ENCODE results near the gene SEPTIN5. TPM values are rescaled to one million over a fixed set of nuclear protein-coding genes. Genes with fewer than 3 reads are reported as not detected.

The SEPTIN5 gene
- polyA plus RNA-seq, 1 of the 3 experiments (the other 2 are of a cell fraction): 14.0 TPM

DNA sequence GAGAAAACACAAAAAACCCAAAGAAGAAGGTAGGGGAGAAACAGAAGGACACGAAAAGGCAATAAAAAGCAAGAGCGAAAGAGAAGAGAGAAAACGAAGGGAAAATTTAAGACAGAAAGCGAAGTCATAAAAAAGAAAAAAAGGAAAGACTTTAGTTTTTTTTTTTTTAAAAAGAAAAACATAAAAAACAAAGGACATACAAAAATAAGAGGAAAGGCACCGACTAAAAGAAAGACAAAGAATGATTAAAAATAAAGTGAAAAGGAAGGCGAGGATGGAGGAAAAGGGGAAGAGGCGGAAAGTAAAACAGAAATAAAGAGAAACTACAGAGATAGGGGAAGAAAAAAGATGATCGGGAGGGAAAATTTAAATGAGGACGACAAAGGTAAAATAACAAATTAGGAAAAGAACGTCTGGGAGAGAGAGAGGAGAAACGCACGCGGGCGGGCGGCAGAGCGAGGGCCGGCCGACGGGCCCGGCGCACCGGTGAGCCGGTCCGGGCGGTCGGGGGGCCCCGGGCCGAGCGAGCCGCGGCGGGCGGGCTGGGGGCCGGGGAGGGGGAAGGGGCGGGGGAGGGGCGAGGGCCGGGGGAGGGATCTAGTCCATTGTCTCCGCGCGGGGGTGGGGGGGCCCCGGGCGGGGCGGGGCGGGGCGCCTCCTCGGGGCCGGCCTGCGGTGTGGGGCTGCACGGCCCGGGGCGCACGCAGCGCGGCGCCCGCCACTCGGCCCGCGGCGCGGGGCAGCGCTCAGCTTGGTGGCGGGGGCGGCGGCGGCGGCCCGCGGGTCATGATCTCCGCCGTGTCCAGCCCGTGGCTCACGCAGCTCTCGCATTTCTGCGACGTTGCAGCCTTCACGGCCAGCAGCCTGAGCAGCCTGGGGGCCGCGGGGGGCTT lies 46.0 kb downstream of the SEPTIN5 start, which contains the start of gene TBX1:
TSS of gene TBX1 (plus strand) at position 721 of the 893 bp plus-strand sequence. CDS start at position 787, 66 bp downstream.
- Histone ChIP-seq H3K4me1 (ENCODE audit: control insufficient read depth in 1 of 2, insufficient read depth in 2 of 2, low read depth in 1 of 2, low read length in 1 of 2) (peaks cover 0 to 6% of the 10 kb centered on the region in 2 experiments; a peak in 2 of 4 replicates), H4K20me1 (ENCODE audit: insufficient read depth) (no peaks in the 10 kb centered on the region), H3K36me3 (replicated peaks in 1 of 2; ENCODE audit: control insufficient read depth in 1 of 2, insufficient read depth in 2 of 2, low read length in 1 of 2) (no peaks in the 10 kb centered on the region), H2AFZ (ENCODE audit: low read depth) (no peak within 1 kb of the TSS; the same call in 1 of the 2 replicates), H3K27ac (ENCODE audit: low read depth in 2 of 2, low read length in 1 of 2) (no peak within 1 kb of the TSS), H3K9ac (no peak within 1 kb of the TSS), H3F3A (replicated peaks; ENCODE audit: insufficient read depth) (no peaks in the 10 kb centered on the region), H3K4me3 (ENCODE audit: low read depth in 2 of 2, low read length in 1 of 2) (peak within 1 kb of the TSS in 1 of 2 experiments; percentile 25; a peak in 1 of 4 replicates), H3K79me2 (ENCODE audit: insufficient read depth) (no peaks in the 10 kb centered on the region), H3K4me2 (peak within 1 kb of the TSS; percentile 19; the same call in 1 of the 2 replicates), H3K27me3 (ENCODE audit: insufficient read depth) (peaks cover 38% of the 10 kb centered on the region), H3K9me2 (no peaks in the 10 kb centered on the region), H3K9me3 (no peaks in the 10 kb centered on the region)
- ChIA-PET POLR2A (no interaction called here), CTCF (interaction anchor here (0.7 to 1.5 kb wide), 4 partner anchors 12 to 150 kb away, joined by 3 to 6 read pairs (median 4); no protein-coding TSS in a partner anchor)
- WGBS (ENCODE audit: low lambda C conversion rate): 23% methylated on average over 25 of the region's 79 CpGs
- peak; percentile 74 for DNase-seq
- TF ChIP-seq, protein P1, sequence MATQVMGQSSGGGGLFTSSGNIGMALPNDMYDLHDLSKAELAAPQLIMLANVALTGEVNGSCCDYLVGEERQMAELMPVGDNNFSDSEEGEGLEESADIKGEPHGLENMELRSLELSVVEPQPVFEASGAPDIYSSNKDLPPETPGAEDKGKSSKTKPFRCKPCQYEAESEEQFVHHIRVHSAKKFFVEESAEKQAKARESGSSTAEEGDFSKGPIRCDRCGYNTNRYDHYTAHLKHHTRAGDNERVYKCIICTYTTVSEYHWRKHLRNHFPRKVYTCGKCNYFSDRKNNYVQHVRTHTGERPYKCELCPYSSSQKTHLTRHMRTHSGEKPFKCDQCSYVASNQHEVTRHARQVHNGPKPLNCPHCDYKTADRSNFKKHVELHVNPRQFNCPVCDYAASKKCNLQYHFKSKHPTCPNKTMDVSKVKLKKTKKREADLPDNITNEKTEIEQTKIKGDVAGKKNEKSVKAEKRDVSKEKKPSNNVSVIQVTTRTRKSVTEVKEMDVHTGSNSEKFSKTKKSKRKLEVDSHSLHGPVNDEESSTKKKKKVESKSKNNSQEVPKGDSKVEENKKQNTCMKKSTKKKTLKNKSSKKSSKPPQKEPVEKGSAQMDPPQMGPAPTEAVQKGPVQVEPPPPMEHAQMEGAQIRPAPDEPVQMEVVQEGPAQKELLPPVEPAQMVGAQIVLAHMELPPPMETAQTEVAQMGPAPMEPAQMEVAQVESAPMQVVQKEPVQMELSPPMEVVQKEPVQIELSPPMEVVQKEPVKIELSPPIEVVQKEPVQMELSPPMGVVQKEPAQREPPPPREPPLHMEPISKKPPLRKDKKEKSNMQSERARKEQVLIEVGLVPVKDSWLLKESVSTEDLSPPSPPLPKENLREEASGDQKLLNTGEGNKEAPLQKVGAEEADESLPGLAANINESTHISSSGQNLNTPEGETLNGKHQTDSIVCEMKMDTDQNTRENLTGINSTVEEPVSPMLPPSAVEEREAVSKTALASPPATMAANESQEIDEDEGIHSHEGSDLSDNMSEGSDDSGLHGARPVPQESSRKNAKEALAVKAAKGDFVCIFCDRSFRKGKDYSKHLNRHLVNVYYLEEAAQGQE (IDR thresholded peaks at IDR 0.05; ENCODE audit: low read depth, low read length): no peak
- no peak; the same call in 1 of the 2 replicates for TF ChIP-seq EZH2phosphoT487 (IDR thresholded peaks at IDR 0.05; ENCODE audit: borderline replicate concordance, low read depth)
- no peak for TF ChIP-seq JUND (IDR thresholded peaks at IDR 0.05)
- TF ChIP-seq FOSL2 (IDR thresholded peaks at IDR 0.05; ENCODE audit: borderline replicate concordance, low read depth): no peak
- no peak for TF ChIP-seq EP300 (IDR thresholded peaks at IDR 0.05; ENCODE audit: borderline replicate concordance in 1 of 2, low read depth in 1 of 2, low read length in 1 of 2)
- TF ChIP-seq SIN3A (IDR thresholded peaks at IDR 0.05; ENCODE audit: borderline replicate concordance, low read depth, low read length): no peak
- TF ChIP-seq TAF1 (IDR thresholded peaks at IDR 0.05; ENCODE audit: borderline replicate concordance, low read depth, low read length): no peak
- no peak for TF ChIP-seq GATA2 (CRISPR knock-in tag; IDR thresholded peaks at IDR 0.05)
- TF ChIP-seq, protein P2, sequence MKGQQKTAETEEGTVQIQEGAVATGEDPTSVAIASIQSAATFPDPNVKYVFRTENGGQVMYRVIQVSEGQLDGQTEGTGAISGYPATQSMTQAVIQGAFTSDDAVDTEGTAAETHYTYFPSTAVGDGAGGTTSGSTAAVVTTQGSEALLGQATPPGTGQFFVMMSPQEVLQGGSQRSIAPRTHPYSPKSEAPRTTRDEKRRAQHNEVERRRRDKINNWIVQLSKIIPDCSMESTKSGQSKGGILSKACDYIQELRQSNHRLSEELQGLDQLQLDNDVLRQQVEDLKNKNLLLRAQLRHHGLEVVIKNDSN (IDR thresholded peaks at IDR 0.05; ENCODE audit: borderline replicate concordance, low read depth): no peak
- TF ChIP-seq SMC3 (IDR thresholded peaks at IDR 0.05; ENCODE audit: low read depth, low read length): no peak
- TF ChIP-seq GABPA (IDR thresholded peaks at IDR 0.05; ENCODE audit: low read depth): no peak
- TF ChIP-seq RFX5 (IDR thresholded peaks at IDR 0.05; ENCODE audit: low read length): no peak
